GM04504 (cell line): ENCODE measurements around the gene CUTA.
A peak's percentile ranks its signal among the peaks of the same experiment; 100 is the strongest.
"Not testable (repeated sequence)": the region's sequence is repeated elsewhere in the genome, so short reads cannot be mapped to it uniquely, and the experiment has no call there.

ENCODE experiments used
- DNase-seq: peaks from one replicate; pipeline ENCODE4 v3.0.0-alpha.2; 2012; ENCODE audit warnings: low read depth

The CUTA gene

DNA sequence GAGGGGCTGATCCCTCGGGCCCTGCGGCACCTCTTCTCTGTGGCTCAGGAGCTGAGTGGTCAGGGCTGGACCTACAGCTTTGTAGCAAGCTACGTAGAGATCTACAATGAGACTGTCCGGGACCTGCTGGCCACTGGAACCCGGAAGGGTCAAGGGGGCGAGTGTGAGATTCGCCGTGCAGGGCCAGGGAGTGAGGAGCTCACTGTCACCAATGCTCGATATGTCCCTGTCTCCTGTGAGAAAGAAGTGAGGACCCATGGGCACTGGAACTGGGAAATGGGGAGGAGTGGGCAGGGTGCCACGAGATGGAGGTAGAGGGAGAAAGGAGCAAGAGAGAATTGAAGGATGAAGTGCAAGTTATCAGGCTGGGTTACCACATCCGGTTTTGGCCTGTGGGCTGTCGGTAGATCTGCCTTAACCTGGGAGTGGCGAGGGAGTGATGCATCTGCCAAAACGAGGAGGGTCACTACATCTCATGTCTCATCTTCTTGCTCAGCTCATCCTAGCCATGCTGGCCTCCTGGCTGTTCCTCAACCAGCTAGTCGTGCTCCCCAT, 12.4 kb downstream of the CUTA start:
- no peak for DNase-seq

DNA sequence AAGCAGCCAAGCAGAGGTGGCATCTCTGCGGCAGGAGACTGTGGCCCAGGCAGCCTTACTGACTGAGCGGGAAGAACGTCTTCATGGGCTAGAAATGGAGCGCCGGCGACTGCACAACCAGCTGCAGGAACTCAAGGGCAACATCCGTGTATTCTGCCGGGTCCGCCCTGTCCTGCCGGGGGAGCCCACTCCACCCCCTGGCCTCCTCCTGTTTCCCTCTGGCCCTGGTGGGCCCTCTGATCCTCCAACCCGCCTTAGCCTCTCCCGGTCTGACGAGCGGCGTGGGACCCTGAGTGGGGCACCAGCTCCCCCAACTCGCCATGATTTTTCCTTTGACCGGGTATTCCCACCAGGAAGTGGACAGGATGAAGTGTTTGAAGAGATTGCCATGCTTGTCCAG, 13.0 kb downstream of the CUTA start:
- DNase-seq, result no peak

DNA sequence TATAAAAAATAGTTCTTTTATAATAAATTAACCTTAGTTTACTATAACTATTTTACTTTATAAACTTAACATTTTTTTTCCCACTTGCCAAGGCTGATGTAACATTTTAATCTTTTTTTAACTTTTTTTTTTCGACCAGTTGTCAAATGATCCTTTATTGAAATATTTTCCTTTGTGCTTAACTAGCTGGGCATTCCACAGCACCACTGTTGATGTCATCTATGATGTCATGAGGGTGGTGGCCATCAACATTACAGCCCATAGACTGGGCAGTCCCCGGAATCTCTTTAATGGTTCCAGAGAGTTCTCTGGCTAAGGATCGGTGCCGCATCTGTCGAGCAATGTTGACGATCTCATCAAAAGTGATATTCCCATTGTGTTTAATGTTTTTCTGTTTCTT, 18.0 kb downstream of the CUTA start:
- DNase-seq, result not testable (repeated sequence)

DNA sequence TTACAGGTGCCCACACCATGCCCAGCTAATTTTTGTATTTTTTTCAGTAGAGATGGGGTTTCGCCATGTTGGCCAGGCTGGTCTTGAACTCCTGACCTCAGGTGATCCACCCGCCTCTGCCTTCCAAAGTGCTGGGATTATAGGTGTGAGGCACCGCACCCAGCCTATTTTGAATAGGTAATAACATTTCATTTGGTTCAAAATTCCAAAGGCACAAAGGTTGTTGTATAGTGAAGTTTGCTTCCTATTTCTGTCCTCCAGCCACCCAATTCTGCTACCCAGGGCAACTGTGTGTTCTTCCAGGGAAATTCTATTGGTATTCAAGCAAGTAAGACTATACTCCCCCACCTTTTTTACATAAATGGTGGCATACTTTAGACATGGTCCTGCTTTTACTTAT, 19.3 kb downstream of the CUTA start:
- not testable (repeated sequence) for DNase-seq

DNA sequence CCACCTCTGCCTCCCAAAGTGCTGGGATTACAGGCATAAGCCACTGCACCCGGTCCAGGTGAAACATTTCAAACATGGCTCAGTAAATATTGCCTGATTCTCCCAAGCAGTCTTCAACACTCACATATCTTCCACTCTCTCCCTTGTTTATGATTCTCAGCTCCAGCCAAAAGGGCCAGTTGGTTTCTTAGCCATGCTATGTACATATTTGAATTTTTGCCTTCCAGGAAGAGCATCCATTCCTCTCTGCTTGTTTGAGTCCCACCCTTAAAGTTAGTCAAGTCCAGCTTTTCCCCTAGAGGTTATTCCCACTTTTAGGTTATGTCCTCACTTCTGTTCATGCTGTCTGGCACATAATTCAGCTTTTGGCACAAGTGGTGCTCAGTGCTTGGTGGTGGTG, 20.4 kb downstream of the CUTA start:
- DNase-seq, result no peak

DNA sequence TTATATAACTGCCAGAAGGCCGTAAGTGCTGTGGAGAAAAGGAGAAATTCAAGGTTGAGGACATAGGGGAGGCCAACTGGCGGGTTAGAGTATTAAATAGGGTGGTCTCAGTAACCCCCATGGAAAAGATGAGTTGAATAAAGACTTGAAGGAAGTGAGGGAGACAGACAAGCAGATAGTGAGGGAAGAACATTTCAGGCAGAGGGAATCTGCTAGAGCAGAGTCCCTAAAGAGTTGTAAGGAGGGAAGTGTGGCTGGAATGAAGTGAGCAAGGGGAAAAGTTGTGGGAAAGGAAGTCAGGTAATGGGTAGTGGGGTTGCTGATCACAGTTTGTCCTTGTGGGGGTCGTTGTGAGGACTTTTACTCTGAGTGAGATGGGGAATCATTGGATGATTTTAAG, 24.9 kb downstream of the CUTA start:
- no peak for DNase-seq

DNA sequence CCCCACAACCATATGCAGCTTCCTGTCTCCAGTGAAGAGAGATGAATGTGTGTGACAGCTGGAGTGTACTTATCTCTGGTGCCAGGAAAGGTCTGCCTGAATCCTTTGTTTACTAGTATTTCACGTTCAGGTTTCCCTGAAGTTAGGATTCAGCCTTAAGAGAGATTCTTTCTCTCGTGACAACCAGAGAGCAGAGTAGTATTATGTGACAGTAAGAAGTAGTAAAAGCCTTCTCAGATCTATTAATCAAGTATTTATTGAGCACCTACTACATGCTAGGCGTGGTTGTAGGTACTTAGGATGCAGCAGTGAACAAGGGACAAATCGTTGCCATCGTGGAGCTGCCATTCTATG, 25.3 kb downstream of the CUTA start:
- no peak for DNase-seq

DNA sequence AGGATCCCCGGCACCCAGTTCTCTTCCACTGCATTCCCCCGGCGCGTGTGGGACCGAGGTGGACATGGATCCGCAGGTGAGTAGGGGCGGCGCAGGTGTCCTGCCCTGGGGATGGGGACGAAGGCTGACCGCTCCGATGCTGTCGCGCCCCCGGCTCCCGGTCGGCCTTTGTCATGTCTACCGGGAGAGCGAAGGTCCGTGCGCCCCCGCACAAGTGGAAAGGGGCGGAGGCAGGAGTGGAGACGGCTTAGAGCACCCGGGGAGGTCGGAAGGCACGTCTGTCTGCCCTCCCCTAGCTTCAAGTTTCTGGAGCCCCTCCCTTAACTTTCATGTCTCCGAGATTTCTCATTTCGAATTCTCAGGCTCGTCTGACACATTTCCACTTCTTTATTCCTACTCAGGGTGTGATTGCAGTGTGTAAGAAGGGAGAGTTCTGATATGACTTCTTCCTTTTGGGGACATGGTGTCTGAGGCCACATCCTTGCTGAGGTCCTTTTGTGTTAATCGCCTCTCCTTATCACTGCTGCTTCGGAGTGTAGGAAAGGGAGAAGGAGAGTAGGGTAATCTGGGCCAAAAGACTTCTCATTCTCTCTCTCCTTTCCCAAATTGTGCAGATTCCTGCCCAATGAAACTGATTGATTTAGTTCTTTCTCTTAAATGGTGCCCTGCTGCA, 25.8 kb downstream of the CUTA start:
- no peak for DNase-seq

DNA sequence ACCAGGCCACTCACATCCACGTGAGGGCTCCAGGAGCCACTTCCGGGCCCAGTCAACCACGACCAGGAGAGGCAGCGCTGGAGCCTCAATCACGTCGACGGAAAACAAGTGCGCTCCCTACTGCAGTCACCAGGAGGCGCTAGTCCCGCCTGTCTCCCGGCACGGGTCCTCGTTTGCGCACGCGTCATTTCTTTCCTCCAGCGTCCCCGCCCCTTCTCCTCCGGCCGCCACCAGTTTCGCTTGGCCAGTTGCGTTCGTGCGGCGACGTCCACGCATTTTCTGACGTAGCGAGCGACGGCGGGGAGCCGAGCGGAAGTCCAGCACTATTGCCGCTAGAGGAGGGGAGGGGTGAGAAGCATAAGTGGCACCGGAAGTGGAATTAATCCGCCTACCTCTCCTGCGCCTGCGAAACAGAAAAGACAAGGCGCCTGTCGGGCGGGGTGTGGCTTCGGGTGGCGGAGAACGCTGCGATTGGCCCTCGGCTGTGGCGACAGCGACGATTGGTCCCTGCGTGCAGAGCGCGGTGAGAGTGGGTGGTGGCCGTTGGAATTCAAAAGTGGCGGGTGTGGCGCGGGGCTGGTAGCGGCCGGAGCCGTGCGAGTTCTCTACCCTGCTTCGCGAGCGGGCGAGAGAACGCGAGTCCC, 26.5 kb downstream of the CUTA start, which contains the start of gene KIFC1:
Gene KIFC1, plus strand, starts transcription at position 546 of the 644 bp plus-strand sequence. CDS start 163 bp downstream, outside the sequence.
- DNase-seq, result peak; percentile 99

DNA sequence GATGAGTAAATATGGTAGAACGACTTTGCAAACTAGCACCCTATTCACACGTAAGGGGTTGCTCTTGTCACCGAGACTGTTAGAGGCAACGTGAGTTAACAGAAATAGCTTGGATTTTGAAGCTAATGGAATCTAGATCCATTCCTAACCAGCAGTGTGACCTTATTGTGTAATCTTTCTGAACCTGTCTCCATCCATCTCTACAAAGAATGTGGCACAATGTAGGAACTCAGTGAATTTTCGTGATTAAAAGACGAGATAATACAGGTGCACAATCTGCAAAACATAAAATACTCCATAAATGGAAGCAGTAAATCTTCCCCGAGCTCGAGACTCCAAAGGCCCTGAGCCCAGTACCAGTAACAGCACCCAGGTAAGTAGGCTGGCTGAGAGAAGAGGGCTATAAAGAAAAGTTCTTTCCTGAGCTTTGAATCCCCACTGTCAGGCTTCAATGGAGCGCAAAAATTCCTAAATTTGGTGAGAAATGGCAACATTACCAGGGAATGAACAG, 27.1 kb downstream of the CUTA start:
- DNase-seq, result no peak

DNA sequence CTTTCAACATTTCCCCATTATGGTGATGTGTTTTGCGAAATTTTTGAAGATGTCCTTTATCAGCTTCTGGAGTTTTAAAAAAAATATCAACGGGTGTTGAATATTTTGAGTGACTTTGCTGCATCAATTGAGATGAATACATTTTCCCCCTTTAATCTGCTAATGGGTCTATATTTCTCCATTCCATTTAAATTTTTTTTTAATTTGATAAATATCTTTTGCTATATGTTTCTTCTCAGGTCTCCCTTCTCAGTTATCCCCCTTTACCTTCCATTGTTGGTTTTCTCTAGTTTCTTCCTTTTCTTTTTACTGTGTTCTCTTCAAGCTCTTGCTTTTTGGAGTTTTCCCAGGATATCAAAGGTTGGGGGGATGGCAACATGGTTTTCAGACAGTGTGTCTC, 27.7 kb downstream of the CUTA start:
- no peak for DNase-seq

DNA sequence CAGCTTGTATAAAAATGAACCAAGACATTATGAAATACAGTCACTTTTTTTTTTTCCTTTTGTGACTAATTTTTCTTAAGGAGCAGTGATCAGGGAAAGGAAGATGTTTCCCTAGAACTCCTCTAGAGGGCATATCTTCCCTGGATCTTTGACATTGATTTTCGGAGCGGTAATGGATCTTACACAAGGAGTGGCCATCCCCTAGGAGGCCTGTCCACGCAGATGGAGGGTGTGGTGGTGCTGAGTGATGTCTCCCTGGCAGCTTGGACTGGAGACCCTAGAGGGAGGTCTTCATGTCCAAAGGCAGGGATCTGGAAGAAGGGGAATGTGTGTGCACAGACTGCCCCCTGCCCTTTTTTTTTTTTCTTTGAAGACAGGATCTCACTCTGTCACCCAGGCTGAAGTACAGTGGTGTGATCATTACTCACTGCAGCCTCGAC, 33.3 kb downstream of the CUTA start:
- DNase-seq, result peak; percentile 56

DNA sequence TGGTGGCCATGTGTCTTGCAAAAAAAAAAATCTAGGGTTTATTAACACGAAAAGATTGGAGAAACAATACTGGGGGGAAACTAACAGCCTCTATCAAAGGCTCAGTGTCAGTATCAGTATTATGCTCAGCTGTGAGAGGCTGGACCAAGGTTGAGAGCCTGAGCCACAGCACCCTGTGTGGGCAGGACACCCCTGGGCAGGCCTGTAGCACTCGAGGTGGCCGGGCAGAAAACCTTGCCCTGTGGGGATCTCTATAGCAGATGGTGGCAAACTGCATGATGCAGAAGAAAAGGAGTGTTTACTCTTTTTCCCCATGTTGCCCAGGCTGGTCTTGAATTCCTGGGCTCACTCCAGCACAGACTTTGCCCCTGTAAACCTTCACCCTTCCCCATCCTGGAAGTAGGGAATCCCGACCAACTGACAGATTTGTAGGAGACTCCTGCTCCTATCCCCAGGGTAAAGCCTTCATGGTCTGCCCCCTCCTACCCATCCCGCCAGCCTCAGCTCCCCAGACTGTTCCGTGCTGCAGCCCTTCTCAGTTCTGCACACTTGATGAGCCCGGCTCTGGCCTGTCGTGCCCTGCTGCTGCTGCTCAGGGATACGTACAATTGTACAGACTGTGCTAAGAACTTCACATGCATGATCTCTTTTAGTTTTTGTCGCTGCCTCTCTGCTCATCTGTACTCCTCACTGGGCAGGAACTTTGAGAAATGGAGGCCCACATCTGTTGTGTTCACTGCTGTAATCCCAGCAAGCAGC, 34.3 kb downstream of the CUTA start:
- DNase-seq, result no peak

DNA sequence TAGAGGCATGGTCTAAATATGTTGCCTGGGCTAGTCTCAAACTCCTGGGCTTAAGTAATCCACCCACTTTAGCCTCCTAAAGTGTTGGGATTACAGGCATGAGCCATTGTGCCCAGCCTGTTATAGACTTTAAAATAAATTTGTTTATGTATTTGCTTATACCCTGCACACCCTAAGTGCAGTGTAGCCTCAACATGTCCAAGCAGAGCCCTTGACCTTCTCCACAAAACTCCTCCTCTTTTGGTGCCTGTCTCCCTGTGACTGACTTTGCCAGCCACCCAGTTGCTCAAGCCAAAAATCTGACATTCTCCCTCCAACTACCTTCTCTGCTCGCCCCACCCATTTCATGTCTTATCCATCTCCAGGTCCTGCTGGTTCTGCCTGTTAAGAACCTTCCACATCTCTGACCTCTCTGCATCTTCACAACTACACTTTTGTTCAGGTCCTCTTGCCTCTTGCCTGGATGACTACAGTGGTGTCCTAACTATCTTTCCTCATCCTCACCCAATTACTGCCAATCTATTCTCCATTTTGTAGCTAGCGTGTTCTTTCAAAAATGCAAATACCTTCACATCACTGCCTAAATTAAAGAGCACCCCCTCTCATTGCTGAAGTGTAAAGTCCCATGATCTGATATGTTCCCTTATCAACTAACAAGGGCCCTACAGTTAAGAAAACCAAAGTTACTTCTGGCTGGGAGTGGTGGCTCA, 37.5 kb downstream of the CUTA start:
- DNase-seq, result no peak

DNA sequence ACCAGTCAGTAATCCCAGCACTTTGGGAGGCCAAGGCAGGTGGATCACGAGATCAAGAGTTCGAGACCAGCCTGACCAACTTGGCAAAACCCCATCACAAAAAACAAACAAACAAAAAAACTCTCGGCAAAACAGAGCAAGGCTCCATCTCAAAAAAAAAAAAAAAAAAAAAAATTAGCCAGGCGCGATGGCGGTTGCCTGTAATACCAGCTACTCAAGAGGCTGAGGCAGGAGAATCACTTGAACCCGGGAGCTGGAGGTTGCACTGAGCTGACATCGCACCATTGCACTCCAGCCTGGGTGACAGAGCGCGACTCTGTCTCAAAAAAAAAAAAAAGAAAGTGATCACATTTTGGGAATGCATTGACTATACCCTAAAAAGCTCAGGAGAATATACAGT, 38.7 kb downstream of the CUTA start:
- not testable (repeated sequence) for DNase-seq

DNA sequence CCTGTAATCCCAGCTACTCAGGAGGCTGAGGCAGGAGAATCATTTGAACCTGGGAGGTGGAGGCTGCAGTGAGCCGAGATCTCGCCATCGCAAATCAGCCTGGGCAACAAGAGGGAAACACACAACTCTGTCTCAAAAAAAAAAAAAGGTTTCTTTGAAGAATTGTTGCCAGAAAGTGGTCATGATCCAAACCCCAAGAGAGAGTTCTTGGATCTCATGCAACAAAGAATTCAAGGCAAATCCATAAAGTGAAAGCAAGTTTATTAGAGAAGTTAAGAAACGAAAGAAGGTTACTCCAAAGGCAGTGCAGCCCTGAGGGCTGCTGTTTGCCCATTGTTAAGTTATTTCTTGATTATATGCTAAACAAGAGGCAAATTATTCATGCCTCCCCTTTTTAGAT, 40.7 kb downstream of the CUTA start:
- DNase-seq, result no peak

DNA sequence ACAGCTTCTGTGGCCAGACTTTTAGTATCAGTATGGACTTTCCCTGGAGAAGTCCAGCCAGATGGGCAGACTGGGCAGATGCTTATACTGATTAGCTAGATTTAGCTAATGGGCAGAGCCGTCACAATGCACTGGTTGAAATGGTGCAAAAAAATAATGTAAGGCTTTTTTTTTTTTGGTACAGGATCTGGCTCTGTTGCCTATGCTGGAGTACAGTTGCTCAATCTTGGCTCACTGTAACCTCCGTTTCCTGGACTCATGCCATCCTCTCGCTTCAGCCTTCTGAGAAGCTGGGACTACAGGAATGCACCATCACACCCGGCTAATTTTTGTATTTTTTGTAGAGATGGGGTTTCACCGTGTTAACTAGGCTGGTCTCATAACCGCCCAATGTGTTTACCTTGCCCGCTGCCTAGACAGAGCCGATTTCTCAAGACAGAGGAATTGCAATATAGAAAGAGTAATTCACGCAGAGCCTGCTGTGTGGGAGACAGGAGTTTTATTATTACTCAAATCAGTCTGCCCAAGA, 42.7 kb downstream of the CUTA start:
- peak; percentile 74 for DNase-seq

DNA sequence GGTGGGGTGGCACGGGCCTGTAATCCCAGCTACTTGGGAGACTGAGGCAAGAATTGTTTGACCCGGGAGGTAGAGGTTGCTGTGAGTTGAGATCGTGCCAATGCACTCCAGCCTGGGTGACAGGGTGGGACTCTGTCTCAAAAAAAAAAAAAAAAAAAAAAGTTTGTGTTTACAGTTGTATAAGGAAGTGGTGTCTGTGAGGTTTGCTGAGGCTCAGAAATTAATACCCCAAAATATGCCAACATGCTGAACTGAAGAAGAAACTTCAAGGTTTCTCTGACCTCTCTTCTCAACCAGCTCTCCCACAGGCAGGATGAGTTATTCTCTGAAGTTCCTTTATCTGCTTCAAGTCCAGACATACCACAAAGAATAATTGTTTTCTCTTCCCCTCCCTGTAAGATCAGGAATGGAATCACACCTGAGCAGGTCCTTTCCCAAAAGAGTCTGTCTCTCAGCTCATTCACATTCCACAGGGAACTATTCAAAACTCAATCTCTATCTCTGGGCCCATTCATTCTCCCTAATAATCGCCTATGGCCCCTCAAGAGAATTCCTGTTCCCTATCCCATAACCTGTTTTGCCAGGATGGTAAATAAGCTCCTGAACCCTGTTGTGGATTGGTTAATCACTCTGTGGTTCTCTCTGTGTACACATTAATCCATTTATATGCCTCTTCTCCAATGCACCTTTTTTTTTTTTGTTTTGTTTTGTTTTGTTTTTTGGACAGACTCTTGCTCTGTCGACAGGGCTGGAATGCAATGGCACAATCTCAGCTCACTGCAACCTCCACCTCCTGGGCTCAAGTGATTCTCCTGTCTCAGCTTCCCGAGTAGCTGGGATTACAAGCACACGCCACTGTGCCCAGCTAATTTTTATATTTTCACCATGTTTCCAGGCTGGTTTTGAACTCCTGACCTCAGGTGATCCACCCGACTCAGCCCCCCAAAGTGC, 43.7 kb downstream of the CUTA start:
- no peak for DNase-seq

DNA sequence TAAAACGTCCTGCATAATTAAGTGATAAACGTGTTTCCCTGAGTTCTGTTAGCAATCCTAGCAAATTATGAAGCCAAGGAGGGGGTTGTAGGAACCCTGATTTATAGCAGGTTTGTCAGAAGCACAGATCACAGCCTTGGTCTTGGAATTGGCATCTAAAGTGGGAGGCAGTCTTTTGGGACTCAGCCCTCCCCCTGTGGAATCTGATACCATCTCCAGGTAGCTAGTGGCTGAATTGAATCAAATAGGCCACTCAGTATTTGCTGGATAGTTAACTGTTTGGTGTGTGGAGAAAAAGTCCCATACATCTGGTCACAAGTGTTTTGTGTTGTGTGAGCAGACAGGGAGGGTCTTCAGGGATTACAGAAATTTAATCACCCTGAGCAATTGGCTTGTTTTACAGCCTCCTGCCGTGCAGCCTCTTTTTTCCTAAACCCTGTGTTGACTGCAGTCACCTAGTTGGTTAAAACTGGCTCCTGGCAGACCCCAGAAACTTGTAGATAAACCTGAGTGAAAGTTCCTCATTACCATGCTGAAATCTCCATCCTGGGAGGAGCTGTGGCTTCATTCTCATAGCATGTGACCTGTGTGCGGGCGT, 45.3 kb downstream of the CUTA start:
- no peak for DNase-seq

DNA sequence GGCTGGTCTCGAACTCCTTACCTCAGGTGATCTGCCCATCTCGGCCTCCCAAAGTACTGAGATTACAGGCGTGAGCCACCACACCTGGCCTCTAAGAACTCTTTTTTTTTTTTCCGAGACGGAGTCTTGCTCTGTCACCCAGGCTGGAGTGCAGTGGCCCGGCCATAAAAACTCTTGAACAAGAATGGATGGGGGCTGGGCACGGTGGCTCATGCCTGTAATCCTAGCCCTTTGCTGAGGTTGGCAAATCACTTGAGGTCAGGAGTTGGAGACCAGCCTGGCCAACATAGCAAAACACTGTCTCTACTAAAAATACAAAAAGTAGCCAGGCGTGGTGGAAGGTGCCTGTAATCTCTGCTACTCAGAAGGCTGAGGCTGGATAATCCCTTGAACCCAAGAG, 46.0 kb downstream of the CUTA start:
- DNase-seq, result not testable (repeated sequence)
